Measurements from ENCODE around the gene RTP5.
"Not testable (repeated sequence)": the region's sequence is repeated elsewhere in the genome, so short reads cannot be mapped to it uniquely, and the experiment has no call there.

Gene RTP5

DNA sequence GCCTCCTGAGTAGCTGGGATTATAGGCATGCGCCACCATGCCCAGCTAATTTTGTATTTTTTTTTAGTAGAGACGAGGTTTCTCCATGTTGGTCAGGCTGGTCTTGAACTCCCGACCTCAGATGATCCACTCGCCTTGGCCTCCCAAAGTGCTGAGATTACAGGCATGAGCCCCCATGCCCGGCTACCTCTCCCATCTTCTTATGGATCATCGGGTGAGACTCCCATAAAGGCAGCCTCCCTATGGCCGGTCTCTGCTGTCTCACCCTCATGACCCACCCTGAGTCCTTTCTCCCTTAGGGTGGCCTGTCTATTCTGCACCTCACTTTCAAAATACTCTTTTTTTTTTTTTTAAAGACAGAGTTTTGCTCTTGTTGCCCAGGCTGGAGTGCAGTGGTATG, 38.3 kb downstream of the RTP5 start:
- not testable (repeated sequence) for H3K4me3 ChIP-seq (ENCODE audit: low read depth, low read length); H3K79me2 ChIP-seq (ENCODE audit: control insufficient read depth, insufficient read depth, low read length, unreplicated experiment); H3K36me3 ChIP-seq (ENCODE audit: insufficient read depth, low read length); H3K27me3 ChIP-seq (ENCODE audit: insufficient read depth, low read length); H2AFZ ChIP-seq (ENCODE audit: low read length, unreplicated experiment); H3K27ac ChIP-seq (ENCODE audit: low read depth, low read length); H3K4me1 ChIP-seq (ENCODE audit: control insufficient read depth, insufficient read depth, low read length, unreplicated experiment)

- Histone ChIP-seq H3K36me3 (ENCODE audit: insufficient read depth, low read length) (no peaks in the 10 kb centered on the region), H3K4me1 (ENCODE audit: control insufficient read depth, insufficient read depth, low read length, unreplicated experiment) (no peaks in the 10 kb centered on the region), H3K4me3 (ENCODE audit: low read depth, low read length) (no peak overlapping the region), H2AFZ (ENCODE audit: low read length, unreplicated experiment) (no peak overlapping the region), H3K79me2 (ENCODE audit: control insufficient read depth, insufficient read depth, low read length, unreplicated experiment) (no peaks in the 10 kb centered on the region), H3K27ac (ENCODE audit: low read depth, low read length) (no peak overlapping the region), H3K27me3 (ENCODE audit: insufficient read depth, low read length) (no peaks in the 10 kb centered on the region)
These were observed 39.3 kb downstream of the RTP5 start for GRCh38 chr2:241908686-241909420.

DNA sequence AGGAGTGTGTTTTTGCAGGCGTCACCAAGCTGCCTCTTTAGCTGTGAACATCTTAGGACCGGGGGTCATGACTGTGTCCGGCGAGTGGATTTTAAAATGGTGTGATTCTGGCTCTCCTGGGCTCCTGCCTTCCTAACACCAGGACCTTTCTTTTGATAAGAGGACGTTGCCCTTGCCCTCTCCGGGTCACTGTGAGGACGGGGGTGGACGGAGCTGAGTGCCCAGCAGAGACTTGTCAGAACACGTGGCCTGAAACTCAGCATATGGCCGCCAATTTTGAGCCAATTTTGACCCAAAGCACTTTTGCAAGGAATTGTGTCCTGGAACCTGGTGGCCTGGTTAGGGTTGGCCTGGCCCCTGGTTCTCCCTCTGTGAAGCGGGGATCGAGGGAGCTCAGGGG, 40.2 kb downstream of the RTP5 start:
- no peaks in the 10 kb centered on the region for H3K4me1 ChIP-seq (ENCODE audit: control insufficient read depth, insufficient read depth, low read length, unreplicated experiment)
- H2AFZ ChIP-seq (ENCODE audit: low read length, unreplicated experiment), result no peak overlapping the region
- no peak overlapping the region for H3K27ac ChIP-seq (ENCODE audit: low read depth, low read length)
- no peaks in the 10 kb centered on the region for H3K36me3 ChIP-seq (ENCODE audit: insufficient read depth, low read length)
- no peak overlapping the region for H3K4me3 ChIP-seq (ENCODE audit: low read depth, low read length)
- H3K79me2 ChIP-seq (ENCODE audit: control insufficient read depth, insufficient read depth, low read length, unreplicated experiment), result no peaks in the 10 kb centered on the region
- H3K27me3 ChIP-seq (ENCODE audit: insufficient read depth, low read length), result no peaks in the 10 kb centered on the region

DNA sequence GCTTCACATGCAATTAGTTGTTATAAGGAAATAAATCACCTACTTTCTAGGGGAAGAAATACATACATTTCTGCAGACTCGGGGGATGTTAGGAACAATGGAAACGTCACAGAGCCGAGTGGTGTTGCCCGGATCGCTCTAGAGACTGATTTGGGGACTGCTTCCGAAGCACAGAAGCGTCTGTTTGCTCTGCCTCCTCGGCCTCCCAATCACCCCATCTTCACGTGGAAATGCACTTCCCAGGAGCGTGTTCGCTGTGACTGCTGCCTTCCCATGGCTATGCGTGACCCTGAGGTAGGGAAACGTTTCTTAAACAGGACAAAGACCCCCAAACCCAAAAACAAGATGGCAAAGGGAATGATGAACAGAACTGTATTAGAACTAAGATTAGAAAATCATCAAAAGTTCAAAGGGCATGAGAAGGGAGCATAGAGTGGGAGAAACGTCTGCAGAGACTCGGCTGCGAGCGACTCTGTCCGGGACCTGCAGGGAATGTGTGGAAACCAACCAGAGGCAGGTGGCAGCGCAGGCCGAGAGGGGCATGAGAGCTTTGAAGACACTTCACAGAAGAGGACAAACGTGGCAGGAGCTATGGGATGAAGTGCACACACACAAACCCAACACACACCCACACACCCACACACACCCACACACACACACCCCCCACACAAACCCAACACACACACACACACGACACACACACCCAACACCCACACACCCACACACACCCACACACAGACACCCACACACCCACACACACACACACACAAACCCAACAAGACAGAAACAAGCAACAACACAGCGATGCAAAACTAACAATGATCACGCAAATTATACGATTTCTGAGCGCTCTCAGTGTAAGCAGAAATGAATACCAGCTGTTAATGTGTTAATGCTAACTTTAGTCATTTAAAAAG, 41.3 kb downstream of the RTP5 start:
- no peak overlapping the region for H2AFZ ChIP-seq (ENCODE audit: low read length, unreplicated experiment)
- no peaks in the 10 kb centered on the region for H3K79me2 ChIP-seq (ENCODE audit: control insufficient read depth, insufficient read depth, low read length, unreplicated experiment)
- H3K4me3 ChIP-seq (ENCODE audit: low read depth, low read length), result no peak overlapping the region
- H3K4me1 ChIP-seq (ENCODE audit: control insufficient read depth, insufficient read depth, low read length, unreplicated experiment), result no peaks in the 10 kb centered on the region
- no peak overlapping the region for H3K27ac ChIP-seq (ENCODE audit: low read depth, low read length)
- H3K36me3 ChIP-seq (ENCODE audit: insufficient read depth, low read length), result no peaks in the 10 kb centered on the region
- no peaks in the 10 kb centered on the region; the same call in 1 of the 2 replicates for H3K27me3 ChIP-seq (ENCODE audit: insufficient read depth, low read length)

DNA sequence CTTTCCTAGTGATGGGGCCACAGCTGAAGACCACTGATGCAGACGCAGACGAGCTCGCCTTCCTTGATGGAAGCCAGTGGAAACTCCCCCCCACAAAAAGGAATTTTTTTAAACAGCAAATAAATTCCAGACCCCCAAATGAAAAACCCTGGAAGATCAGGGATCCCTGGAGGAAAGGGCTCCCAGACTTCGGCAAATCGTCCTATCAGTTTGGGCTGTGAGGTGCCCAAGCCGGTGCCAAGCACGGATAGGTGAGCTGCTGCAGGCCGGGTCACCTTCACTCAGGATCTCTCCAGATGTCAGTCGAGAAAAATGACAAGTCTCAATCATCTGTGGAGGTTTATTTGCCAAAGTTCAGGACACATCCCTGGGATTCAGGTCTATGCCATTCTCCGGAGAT, 42.0 kb downstream of the RTP5 start:
- Histone ChIP-seq H3K27ac (ENCODE audit: low read depth, low read length) (no peak overlapping the region), H3K4me1 (ENCODE audit: control insufficient read depth, insufficient read depth, low read length, unreplicated experiment) (no peaks in the 10 kb centered on the region), H3K27me3 (ENCODE audit: insufficient read depth, low read length) (no peaks in the 10 kb centered on the region; the same call in 1 of the 2 replicates), H2AFZ (ENCODE audit: low read length, unreplicated experiment) (no peak overlapping the region), H3K79me2 (ENCODE audit: control insufficient read depth, insufficient read depth, low read length, unreplicated experiment) (no peaks in the 10 kb centered on the region), H3K36me3 (ENCODE audit: insufficient read depth, low read length) (no peaks in the 10 kb centered on the region), H3K4me3 (ENCODE audit: low read depth, low read length) (no peak overlapping the region)

GRCh38 chr2:241912021-241912555, 42.6 kb downstream of the RTP5 start:
- no peak overlapping the region for H3K4me3 ChIP-seq (ENCODE audit: low read depth, low read length)
- H3K4me1 ChIP-seq (ENCODE audit: control insufficient read depth, insufficient read depth, low read length, unreplicated experiment), result no peaks in the 10 kb centered on the region
- H3K36me3 ChIP-seq (ENCODE audit: insufficient read depth, low read length), result no peaks in the 10 kb centered on the region
- H3K27me3 ChIP-seq (ENCODE audit: insufficient read depth, low read length), result no peaks in the 10 kb centered on the region; the same call in 1 of the 2 replicates
- H2AFZ ChIP-seq (ENCODE audit: low read length, unreplicated experiment), result no peak overlapping the region
- no peaks in the 10 kb centered on the region for H3K79me2 ChIP-seq (ENCODE audit: control insufficient read depth, insufficient read depth, low read length, unreplicated experiment)
- H3K27ac ChIP-seq (ENCODE audit: low read depth, low read length), result no peak overlapping the region

GRCh38 chr2:241913703-241914102, 44.2 kb downstream of the RTP5 start:
- H3K79me2 ChIP-seq (ENCODE audit: control insufficient read depth, insufficient read depth, low read length, unreplicated experiment), result no peaks in the 10 kb centered on the region
- H3K27ac ChIP-seq (ENCODE audit: low read depth, low read length), result no peak overlapping the region
- H2AFZ ChIP-seq (ENCODE audit: low read length, unreplicated experiment), result no peak overlapping the region
- no peaks in the 10 kb centered on the region; the same call in 1 of the 2 replicates for H3K27me3 ChIP-seq (ENCODE audit: insufficient read depth, low read length)
- no peaks in the 10 kb centered on the region for H3K4me1 ChIP-seq (ENCODE audit: control insufficient read depth, insufficient read depth, low read length, unreplicated experiment)
- no peaks in the 10 kb centered on the region for H3K36me3 ChIP-seq (ENCODE audit: insufficient read depth, low read length)
- no peak overlapping the region for H3K4me3 ChIP-seq (ENCODE audit: low read depth, low read length)

DNA sequence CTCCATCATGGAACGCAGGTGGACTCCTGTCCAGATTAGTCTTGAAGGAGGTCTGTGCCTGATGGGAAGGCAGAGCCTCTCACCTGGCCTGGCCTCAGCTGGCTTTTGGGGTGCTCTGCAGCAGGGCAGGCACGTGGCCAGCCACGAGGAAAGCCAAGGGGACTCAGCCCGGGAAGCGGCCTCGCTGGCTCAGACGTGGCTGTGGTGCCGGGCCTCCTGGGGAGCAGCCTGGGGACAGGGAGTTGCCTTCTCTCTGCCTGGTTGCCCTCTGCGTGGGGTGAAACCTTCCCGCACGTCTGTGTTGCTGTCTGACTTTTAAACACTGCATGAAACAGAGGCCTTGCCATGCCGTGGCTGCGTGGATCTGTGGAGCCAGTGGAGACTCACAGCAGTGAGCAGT, 45.0 kb downstream of the RTP5 start:
- Histone ChIP-seq H3K4me3 (ENCODE audit: low read depth, low read length) (no peak overlapping the region), H3K79me2 (ENCODE audit: control insufficient read depth, insufficient read depth, low read length, unreplicated experiment) (no peaks in the 10 kb centered on the region), H3K27ac (ENCODE audit: low read depth, low read length) (no peak overlapping the region), H3K36me3 (ENCODE audit: insufficient read depth, low read length) (no peaks in the 10 kb centered on the region), H3K27me3 (ENCODE audit: insufficient read depth, low read length) (no peaks in the 10 kb centered on the region; the same call in 1 of the 2 replicates), H3K4me1 (ENCODE audit: control insufficient read depth, insufficient read depth, low read length, unreplicated experiment) (no peaks in the 10 kb centered on the region), H2AFZ (ENCODE audit: low read length, unreplicated experiment) (no peak overlapping the region)

GRCh38 chr2:241921631-241922030, 52.1 kb downstream of the RTP5 start:
- not testable (repeated sequence) for H3K27ac ChIP-seq (ENCODE audit: low read depth, low read length); H3K4me3 ChIP-seq (ENCODE audit: low read depth, low read length); H3K4me1 ChIP-seq (ENCODE audit: control insufficient read depth, insufficient read depth, low read length, unreplicated experiment); H3K79me2 ChIP-seq (ENCODE audit: control insufficient read depth, insufficient read depth, low read length, unreplicated experiment); H2AFZ ChIP-seq (ENCODE audit: low read length, unreplicated experiment); H3K36me3 ChIP-seq (ENCODE audit: insufficient read depth, low read length)
- peaks cover 17% of the 10 kb centered on the region; the same call in 1 of the 2 replicates for H3K27me3 ChIP-seq (ENCODE audit: insufficient read depth, low read length)

- Histone ChIP-seq H3K36me3 (ENCODE audit: insufficient read depth, low read length) (no peaks in the 10 kb centered on the region), H2AFZ (ENCODE audit: low read length, unreplicated experiment) (no peak overlapping the region), H3K4me3 (ENCODE audit: low read depth, low read length) (no peak overlapping the region), H3K27ac (ENCODE audit: low read depth, low read length) (no peak overlapping the region), H3K79me2 (ENCODE audit: control insufficient read depth, insufficient read depth, low read length, unreplicated experiment) (no peaks in the 10 kb centered on the region), H3K27me3 (ENCODE audit: insufficient read depth, low read length) (peaks cover 17% of the 10 kb centered on the region; the same call in 1 of the 2 replicates), H3K4me1 (ENCODE audit: control insufficient read depth, insufficient read depth, low read length, unreplicated experiment) (no peaks in the 10 kb centered on the region)
These were observed 52.9 kb downstream of the RTP5 start for GRCh38 chr2:241922411-241922810.
